HG03196 (cell line): ENCODE data around the gene SCRN1.
"Not testable (repeated sequence)": the region's sequence is repeated elsewhere in the genome, so short reads cannot be mapped to it uniquely, and the experiment has no call there.

Experiments used
- ATAC-seq: cut with Tn5 transposase; IDR thresholded peaks from one replicate; pipeline ENCODE4 v1.9.1; 2021; ENCODE audit not compliant: unreplicated experiment

The SCRN1 gene

GRCh38 chr7:29893351-29893965 is 96.1 kb downstream of the SCRN1 start:
- no peak for ATAC-seq

DNA sequence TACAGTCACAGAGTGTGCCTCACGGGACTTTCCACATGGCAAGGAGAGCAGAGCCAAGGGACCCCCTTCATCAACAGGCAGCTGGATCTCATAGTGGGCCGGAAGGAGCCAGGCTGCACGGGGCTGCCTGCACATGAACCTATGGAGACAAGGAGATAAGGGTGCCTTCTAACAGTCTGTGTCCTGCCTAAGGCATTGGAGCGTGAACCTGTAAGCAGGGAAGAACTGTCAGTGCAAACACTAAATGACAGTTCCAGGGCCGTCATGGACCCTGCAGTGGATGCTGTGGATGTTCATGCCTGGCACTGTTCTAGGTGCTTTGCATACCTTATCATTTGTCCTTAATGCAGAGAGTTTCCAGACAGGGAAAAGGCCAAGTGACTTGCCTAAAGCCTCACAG is 97.4 kb downstream of the SCRN1 start:
- no peak for ATAC-seq

DNA sequence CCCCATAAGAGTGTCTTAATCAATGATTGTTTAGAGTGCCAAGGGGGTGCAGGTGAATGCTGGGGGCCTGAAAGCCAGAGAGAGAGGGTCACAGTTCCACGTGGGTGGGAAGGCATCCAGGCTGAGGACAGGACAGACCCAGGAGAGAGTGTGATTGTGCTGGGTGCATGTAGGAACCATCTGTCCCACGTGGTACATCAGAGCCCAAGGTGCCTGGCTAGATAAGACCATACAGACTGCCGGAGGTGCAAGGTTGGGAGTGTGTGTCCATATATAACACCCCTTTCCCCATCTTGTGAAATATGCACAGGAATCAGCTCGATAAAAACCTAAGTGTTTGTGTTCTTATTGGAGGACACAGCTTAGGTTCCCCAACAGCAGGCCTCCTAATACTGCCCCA is 97.8 kb downstream of the SCRN1 start:
- no peak for ATAC-seq

DNA sequence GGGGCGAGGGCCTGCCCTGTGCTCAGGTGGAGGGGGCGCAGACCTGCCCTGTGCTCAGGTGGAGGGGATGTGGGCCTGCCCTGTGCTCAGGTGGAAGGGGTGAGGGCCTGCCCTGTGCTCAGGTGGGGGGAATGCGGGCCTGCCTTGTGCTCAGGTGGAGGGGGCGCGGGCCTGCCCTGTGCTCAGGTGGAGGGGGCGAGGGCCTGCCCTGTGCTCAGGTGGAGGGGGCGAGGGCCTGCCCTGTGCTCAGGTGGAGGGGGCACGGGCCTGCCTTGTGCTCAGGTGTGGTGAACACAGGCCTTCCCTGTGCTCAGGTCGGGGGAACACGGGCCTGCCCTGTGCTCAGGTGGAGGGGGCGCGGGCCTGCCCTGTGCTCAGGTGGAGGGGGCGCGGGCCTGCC is 98.8 kb downstream of the SCRN1 start:
- ATAC-seq = not testable (repeated sequence)

DNA sequence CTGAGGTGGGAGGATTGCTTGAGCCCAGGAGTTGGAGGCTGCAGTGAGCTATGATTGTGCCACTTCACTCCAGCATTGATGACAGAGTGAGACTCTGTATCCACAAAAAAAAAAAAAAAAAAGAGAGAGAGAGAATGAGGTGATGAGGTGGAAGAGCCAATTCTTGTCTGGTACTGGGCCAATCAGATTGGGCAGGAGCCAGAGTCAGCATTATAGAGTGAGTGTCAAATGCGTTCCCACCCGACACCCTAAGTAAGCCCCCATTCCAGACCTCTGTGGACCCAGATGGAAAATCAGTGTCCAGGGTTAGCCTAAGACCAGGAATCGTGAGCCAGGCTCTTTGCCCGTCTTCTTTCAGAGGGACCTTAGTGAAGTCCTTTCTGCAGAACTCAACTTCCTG is 99.3 kb downstream of the SCRN1 start:
- ATAC-seq = no peak

GRCh38 chr7:29889288-29889687 is 100.3 kb downstream of the SCRN1 start:
- ATAC-seq = no peak

DNA sequence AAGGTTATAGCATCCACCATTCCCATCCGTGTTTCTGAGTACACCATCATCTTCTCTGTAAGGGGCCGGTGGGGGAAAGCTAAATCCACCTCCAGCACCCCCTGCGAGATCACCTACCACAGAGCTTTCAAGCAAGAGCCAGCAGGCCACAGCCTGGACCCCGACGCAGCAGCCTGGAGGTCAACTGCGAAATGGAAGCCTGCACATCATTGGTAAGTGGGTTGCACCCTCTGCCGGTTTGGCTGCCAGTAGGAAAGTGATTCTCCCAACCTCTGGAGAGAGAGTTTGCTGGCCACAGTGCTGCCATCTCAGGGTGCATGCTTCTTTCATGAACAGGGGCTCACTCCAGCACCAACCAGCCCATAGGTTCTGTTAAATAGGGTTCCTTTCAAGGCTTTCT is 101.6 kb downstream of the SCRN1 start:
- ATAC-seq = no peak

- ATAC-seq = no peak
Observed at GRCh38 chr7:29886827-29887226, 102.8 kb downstream of the SCRN1 start.

DNA sequence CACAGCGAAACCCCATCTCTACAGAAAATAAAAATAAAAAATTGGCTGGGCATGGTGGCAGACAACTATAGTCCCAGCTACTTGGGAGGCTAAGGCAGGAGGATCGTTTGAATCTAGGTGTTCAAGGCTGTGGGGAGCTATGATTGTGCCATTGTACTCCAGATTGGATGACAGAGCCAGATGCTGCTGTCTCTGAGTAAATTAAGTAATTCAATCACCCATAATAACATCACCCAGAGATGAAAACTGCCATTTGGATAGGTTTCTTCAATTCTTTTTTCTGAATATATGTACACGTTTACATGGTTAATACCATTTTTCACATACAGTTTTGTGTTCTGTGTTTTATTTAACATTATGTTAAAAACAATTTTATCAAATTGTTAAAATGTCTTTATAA is 104.0 kb downstream of the SCRN1 start:
- no peak for ATAC-seq

DNA sequence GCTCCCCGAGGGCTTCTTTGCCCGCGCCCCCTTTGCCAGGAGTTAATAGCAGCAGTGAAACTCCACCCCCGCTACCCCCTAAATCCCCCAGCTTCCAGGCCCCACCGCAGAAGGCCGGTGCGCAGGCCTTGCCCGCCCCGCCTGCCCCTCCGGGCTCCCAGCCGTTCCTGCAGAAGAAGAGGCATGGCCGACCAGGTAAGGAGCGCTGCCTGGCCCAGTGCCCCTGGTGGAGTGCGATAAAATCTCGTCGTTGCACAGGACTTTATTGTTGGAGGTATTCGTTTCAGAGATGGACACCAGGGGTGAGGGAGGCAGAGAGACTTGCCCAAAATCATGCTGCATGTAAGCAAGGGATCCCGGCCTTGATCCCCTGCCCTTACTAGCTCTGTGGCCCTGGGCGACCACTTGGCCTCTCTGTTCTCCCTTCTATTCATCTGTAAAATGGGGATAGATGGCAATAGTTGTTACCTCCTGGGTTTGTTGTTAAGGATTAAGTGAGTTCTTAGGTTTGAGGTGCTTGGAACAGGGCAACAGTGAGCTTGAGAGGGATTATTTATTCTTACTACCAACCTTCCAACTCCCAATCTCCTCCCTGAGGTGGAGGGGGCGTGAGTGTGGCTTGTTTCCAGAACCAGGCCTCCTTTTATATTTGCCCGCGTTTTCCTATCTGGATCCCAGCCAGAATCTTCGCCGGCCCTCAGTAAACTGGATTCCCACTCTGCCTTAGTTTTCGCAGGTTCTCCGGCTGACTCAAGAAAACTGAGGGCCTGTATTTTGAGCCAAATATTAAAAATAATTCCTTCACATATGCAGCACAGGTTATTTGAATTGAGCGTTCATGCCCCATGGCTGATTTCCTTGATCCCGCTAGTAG is 105.0 kb downstream of the SCRN1 start:
- no peak for ATAC-seq

DNA sequence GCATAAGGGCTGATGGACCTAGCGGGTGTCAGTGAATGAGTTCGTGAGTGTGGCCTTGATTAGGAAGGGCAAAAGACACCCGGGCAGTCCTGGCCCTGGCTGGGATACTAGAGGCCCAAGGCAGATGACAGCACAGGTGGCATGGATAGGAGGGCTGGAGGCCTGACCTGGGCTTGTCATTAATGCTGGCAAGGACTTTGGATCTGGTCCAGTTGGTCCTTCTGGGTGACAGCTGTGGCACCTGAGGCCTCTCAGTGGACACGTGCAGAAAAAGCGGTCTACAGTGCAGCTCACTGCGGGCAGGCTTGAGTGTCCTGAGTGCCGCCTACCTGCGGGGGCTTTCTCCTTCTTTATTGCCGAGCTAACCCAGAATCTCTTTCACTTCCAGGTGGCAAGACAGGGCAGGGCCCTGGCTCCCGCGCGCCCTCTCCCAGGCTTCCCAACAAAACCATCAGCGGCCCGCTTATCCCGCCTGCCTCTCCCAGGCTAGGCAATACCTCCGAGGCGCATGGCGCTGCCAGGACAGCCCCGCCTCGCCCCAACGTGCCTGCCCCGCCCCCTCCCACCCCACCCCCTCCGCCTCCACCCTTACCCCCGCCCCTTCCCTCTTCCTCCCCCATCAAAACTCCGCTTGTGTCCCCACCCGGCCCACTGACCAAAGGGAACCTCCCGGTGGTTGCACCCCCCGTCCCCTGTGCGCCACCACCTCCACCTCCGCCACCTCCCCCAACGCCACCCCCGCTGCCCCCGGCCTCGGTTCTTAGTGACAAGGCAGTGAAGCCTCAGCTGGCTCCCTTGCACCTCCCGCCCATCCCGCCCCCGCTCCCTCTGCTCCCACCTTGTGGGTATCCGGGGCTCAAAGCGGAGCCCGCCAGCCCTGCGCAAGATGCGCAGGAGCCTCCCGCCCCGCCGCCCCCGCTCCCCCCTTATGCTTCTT is 105.9 kb downstream of the SCRN1 start:
- ATAC-seq = no peak

DNA sequence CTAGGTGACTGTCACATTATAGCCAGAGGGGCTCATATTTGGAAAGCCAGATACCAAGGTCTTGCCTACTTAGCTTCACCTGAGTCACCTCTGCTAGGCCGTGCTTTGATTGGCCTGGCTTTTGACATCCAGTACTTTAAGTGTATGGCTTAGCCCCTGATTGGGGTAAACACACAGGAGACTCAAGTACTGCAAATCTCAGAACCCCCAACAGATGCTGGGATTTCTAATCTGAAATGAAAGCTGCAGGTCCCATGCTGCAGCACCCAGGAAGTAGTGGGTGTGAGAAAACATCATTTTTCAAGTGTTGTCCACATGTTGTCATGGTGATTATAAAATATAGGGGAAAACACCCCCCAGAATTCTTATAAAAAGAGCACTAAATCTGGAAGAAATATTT is 107.1 kb downstream of the SCRN1 start:
- no peak for ATAC-seq

DNA sequence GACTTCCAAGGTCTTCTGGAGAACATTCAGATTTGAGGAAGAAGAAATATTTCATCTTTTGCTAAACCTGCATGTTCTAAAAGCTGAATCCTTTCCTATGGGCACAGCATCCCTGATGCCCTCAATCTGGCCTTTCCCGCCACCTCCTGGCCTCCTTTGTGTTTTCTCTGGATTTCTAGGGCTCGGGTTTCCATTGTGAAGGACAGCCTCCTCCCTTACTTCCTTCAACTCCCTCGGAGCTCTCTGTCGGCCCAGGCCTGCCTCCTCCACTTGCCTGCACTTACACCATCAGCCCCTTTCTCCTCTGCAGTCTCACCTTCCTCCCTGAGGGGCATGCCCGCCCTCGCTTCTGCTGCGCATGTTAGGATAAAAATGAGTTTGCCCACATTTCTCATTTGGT is 107.9 kb downstream of the SCRN1 start:
- no peak for ATAC-seq

DNA sequence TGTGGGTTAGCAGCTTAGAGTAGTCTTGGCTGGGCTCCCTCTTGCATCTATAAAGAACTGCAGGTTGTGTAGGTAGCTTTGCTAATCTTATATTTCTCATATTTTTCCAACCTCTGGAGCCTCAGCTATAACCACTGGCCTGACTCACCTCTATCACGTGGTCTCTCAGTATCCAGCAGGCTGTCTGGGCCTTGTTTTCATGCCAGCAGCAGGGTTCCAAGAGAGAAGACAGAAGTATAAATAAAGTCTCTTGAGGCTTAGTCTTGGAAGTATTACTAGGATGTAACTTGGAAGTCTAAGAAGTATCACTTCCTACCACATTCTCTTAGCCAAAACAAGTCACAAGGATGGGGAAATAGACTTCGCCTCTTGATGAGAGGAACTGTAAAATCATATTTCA is 110.0 kb downstream of the SCRN1 start:
- ATAC-seq = no peak

- ATAC-seq = no peak
Observed at GRCh38 chr7:29878081-29878688, 111.4 kb downstream of the SCRN1 start.

GRCh38 chr7:29877196-29877595 is 112.4 kb downstream of the SCRN1 start:
- no peak for ATAC-seq

DNA sequence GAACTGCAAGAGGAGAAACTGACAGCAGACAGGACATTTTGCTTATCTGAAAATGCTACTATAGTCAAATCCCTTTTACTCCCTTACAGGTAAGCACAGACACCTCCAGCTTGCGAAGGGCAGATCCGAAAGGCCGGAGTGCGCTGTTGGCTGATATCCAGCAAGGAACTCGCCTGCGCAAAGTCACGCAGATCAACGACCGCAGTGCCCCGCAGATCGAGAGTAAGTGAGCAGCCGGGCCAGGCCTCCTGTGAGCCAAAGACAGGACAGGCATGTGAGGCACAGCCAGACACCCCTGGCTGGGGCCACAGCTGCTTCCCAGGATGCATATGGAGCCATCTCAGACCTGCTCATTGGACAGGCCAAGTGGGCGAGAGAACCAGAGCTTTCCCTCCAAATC is 113.9 kb downstream of the SCRN1 start:
- ATAC-seq = no peak

GRCh38 chr7:29873644-29874294 is 115.8 kb downstream of the SCRN1 start:
- ATAC-seq = no peak

GRCh38 chr7:29871787-29872398 is 117.7 kb downstream of the SCRN1 start:
- no peak for ATAC-seq
